Smooth muscle cell (in vitro differentiated cells): ENCODE measurements around the gene PCCA. TPM values are rescaled to one million over a fixed set of nuclear protein-coding genes. Genes with fewer than 3 reads are reported as not detected.
A peak's percentile ranks its signal among the peaks of the same experiment; 100 is the strongest.
"Not testable (repeated sequence)": the region's sequence is repeated elsewhere in the genome, so short reads cannot be mapped to it uniquely, and the experiment has no call there.

Experiments used
- DNase-seq: peaks from one replicate; lab custom pipeline; 2025; ENCODE audit not compliant: unreplicated experiment; lab: John Stamatoyannopoulos, UW
- H2AFZ ChIP-seq: fragments of 200-600 bp; sonication (generic); 2 replicates; pipeline ENCODE4 v1.6.0; 2016; ENCODE audit warnings: antibody characterized with exemption, low read depth, mild to moderate bottlenecking
- H3F3A ChIP-seq: fragments of 200-600 bp; sonication (generic); 2 replicates; pipeline ENCODE4 v1.6.0; 2017; ENCODE audit warnings: antibody characterized with exemption, low read depth
- H3K27ac ChIP-seq: fragments of 200-600 bp; sonication (generic); 2 replicates; pipeline ENCODE4 v1.5.1; 2016; ENCODE audit warnings: low read depth, mild to moderate bottlenecking
- H3K27me3 ChIP-seq: fragments of 200-600 bp; sonication (generic); 2 replicates; pipeline ENCODE4 v1.6.1; 2016; ENCODE audit warnings: low read depth, mild to moderate bottlenecking
- H3K36me3 ChIP-seq: fragments of 200-600 bp; sonication (generic); 2 replicates; pipeline ENCODE4 v1.5.1; 2016; ENCODE audit warnings: low read depth
- H3K4me1 ChIP-seq: fragments of 200-600 bp; sonication (generic); 2 replicates; pipeline ENCODE4 v1.5.1; 2016; ENCODE audit warnings: low read depth
- H3K4me2 ChIP-seq: fragments of 200-600 bp; sonication (generic); 2 replicates; pipeline ENCODE4 v1.6.0; 2016; ENCODE audit warnings: mild to moderate bottlenecking
- H3K4me3 ChIP-seq: fragments of 200-600 bp; sonication (generic); 2 replicates; pipeline ENCODE4 v1.5.1; 2016; ENCODE audit warnings: mild to moderate bottlenecking
- H3K79me2 ChIP-seq: fragments of 200-600 bp; sonication (generic); 2 replicates; pipeline ENCODE4 v1.6.0; 2016; ENCODE audit warnings: low read depth, mild to moderate bottlenecking
- H3K9ac ChIP-seq: fragments of 200-600 bp; sonication (generic); 2 replicates; pipeline ENCODE4 v1.6.0; 2016; ENCODE audit warnings: low read depth
- H3K9me3 ChIP-seq: fragments of 200-600 bp; sonication (generic); replicated peaks from 2 replicates; pipeline ENCODE4 v1.5.1; 2016; ENCODE audit warnings: low read depth
- H4K20me1 ChIP-seq: fragments of 200-600 bp; sonication (generic); 2 replicates; pipeline ENCODE4 v1.6.0; 2016; ENCODE audit warnings: low read depth
- CTCF ChIP-seq: fragments of 200-600 bp; sonication (generic); IDR thresholded peaks from 2 replicates; pipeline ENCODE4 v1.5.1; 2017; ENCODE audit warnings: borderline replicate concordance, mild to moderate bottlenecking, antibody characterized with exemption; ENCODE audit not compliant: insufficient read depth, poor library complexity, severe bottlenecking
- WGBS: methylation state at CpG from one replicate; pipeline ENCODE4 v1.1.7; 2016; ENCODE audit warnings: low lambda C conversion rate; 5-methylcytosine and 5-hydroxymethylcytosine counted together
- polyA plus RNA-seq: library from polyadenylated mRNA; unstranded; fragments of >200 nt; fragmentation: Nextera tagmentation; extraction: Ambion mirVana; gene quantifications from 2 replicates; pipeline ENCODE4 v1.2.1, GENCODE V29; 2016
- total RNA-seq: library from RNA; depleted of rRNA; stranded (reverse); fragments of >200 nt; gene quantifications from 2 replicates; pipeline ENCODE4 v1.2.3, GENCODE V29; 2014

PCCA gene
- total and polyA plus RNA-seq, 2 experiments from 2014 or later: 19.6 to 24.7 TPM

GRCh38 chr13:100564444-100565223 is 475.7 kb downstream of the PCCA start:
- Histone ChIP-seq H3K79me2 (no peaks in the 10 kb centered on the region), H3K9me3 (no peaks in the 10 kb centered on the region), H2AFZ (no peak overlapping the region), H3K4me1 (no peaks in the 10 kb centered on the region), H3K36me3 (no peaks in the 10 kb centered on the region), H3F3A (no peaks in the 10 kb centered on the region), H3K4me2 (no peak overlapping the region), H3K27me3 (no peaks in the 10 kb centered on the region), H3K4me3 (no peak overlapping the region), H4K20me1 (no peaks in the 10 kb centered on the region), H3K9ac (no peak overlapping the region), H3K27ac (no peak overlapping the region)
- DNase-seq: no peak
- TF ChIP-seq CTCF: no peak
- 88% methylated on average over 13 of the region's 13 CpGs for WGBS

- H4K20me1 ChIP-seq: no peaks in the 10 kb centered on the region
- no peak overlapping the region for H3K4me2 ChIP-seq
- 68% methylated on average over 8 of the region's 8 CpGs for WGBS
- no peak overlapping the region for H3K9ac ChIP-seq
- H3K36me3 ChIP-seq: no peaks in the 10 kb centered on the region
- H3K27ac ChIP-seq: no peak overlapping the region
- no peak overlapping the region for H3K4me3 ChIP-seq
- no peaks in the 10 kb centered on the region for H3K79me2 ChIP-seq
- no peaks in the 10 kb centered on the region for H3K27me3 ChIP-seq
- no peaks in the 10 kb centered on the region for H3K4me1 ChIP-seq
- DNase-seq: no peak
- no peak for TF ChIP-seq CTCF
- H3K9me3 ChIP-seq: no peaks in the 10 kb centered on the region
- H2AFZ ChIP-seq: no peak overlapping the region
- H3F3A ChIP-seq: no peaks in the 10 kb centered on the region
These were observed 476.4 kb downstream of the PCCA start for GRCh38 chr13:100565286-100565685.

GRCh38 chr13:100566543-100566942 is 477.6 kb downstream of the PCCA start:
- Histone ChIP-seq H3K4me1 (no peaks in the 10 kb centered on the region), H3K27ac (no peak overlapping the region), H3K36me3 (no peaks in the 10 kb centered on the region), H3K4me2 (no peak overlapping the region), H3K9ac (no peak overlapping the region), H3K79me2 (no peaks in the 10 kb centered on the region), H3F3A (no peaks in the 10 kb centered on the region), H3K27me3 (no peaks in the 10 kb centered on the region), H4K20me1 (no peaks in the 10 kb centered on the region), H3K4me3 (no peak overlapping the region), H3K9me3 (no peaks in the 10 kb centered on the region), H2AFZ (no peak overlapping the region)
- TF ChIP-seq CTCF: no peak
- no peak for DNase-seq
- 80% methylated on average over 6 of the region's 6 CpGs for WGBS

GRCh38 chr13:100573121-100573520 is 484.2 kb downstream of the PCCA start:
- Histone ChIP-seq H4K20me1 (no peaks in the 10 kb centered on the region), H3K4me1 (no peaks in the 10 kb centered on the region), H3K9me3 (no peaks in the 10 kb centered on the region), H3K4me2 (no peak overlapping the region), H3K79me2 (no peaks in the 10 kb centered on the region), H3K27me3 (no peaks in the 10 kb centered on the region), H3K4me3 (no peak overlapping the region), H3K36me3 (no peaks in the 10 kb centered on the region), H3F3A (no peaks in the 10 kb centered on the region), H3K9ac (no peak overlapping the region), H3K27ac (no peak overlapping the region), H2AFZ (no peak overlapping the region)
- peak; percentile 77 for TF ChIP-seq CTCF
- no peak for DNase-seq
- WGBS: 40% methylated on average over 2 of the region's 2 CpGs

- H3K4me3 ChIP-seq, H3K9ac ChIP-seq, H3K4me2 ChIP-seq, H3K79me2 ChIP-seq, H3K9me3 ChIP-seq, DNase-seq, H3K27ac ChIP-seq, H4K20me1 ChIP-seq, H3K36me3 ChIP-seq, H3K4me1 ChIP-seq, H3K27me3 ChIP-seq, H2AFZ ChIP-seq, H3F3A ChIP-seq: not testable (repeated sequence)
- WGBS: 95% methylated on average over 4 of the region's 4 CpGs
These were observed 488.3 kb downstream of the PCCA start for GRCh38 chr13:100577239-100577638.
